HCT116 (cell line): ENCODE results near the gene FAM227B.

ENCODE experiments used
- EZH2 ChIP-seq: fragments of 200-600 bp; sonication (generic); IDR thresholded peaks from 2 replicates; pipeline ENCODE4 v1.6.1; 2017; ENCODE audit warnings: antibody characterized with exemption, mixed run types
- EZH2phosphoT487 ChIP-seq: fragments of 200-600 bp; IDR thresholded peaks from 2 replicates; pipeline ENCODE4 v1.6.1; 2018; ENCODE audit warnings: antibody characterized with exemption, borderline replicate concordance
- POLR2A ChIP-seq: IDR thresholded peaks from 2 replicates; pipeline ENCODE4 v1.7.0; 2011; ENCODE audit warnings: borderline replicate concordance; ENCODE audit not compliant: insufficient read depth, insufficient read length; ENCODE audit errors: extremely low read depth
- POLR2AphosphoS5 ChIP-seq: IDR thresholded peaks from 2 replicates; pipeline ENCODE4 v1.6.1; 2011; ENCODE audit warnings: mild to moderate bottlenecking, low read depth, low read length, moderate library complexity
- RAD21 ChIP-seq: IDR thresholded peaks from 2 replicates; pipeline ENCODE4 v1.6.1; 2012; ENCODE audit warnings: low read depth, mild to moderate bottlenecking
- SIN3A ChIP-seq: IDR thresholded peaks from 2 replicates; pipeline ENCODE4 v1.6.1; 2012; ENCODE audit warnings: low read depth
- SP1 ChIP-seq: IDR thresholded peaks from 2 replicates; pipeline ENCODE4 v1.6.1; 2012; ENCODE audit warnings: low read depth
- TCF7L2 ChIP-seq: IDR thresholded peaks from 2 replicates; pipeline ENCODE4 v1.7.0; 2011; ENCODE audit warnings: borderline replicate concordance, inconsistent platforms; ENCODE audit not compliant: insufficient read depth, insufficient read length; ENCODE audit errors: extremely low read depth
- YY1 ChIP-seq: IDR thresholded peaks from 2 replicates; pipeline ENCODE4 v1.6.1; 2011; ENCODE audit warnings: low read length, low read depth, moderate library complexity, mild to moderate bottlenecking; ENCODE audit not compliant: insufficient replicate concordance; ENCODE audit errors: extremely low read depth
- ZNF274 ChIP-seq: fragments of 200-500 bp; sonication (Bioruptor generic); IDR thresholded peaks from 2 replicates; pipeline ENCODE4 v1.6.1; 2014; ENCODE audit warnings: mild to moderate bottlenecking, low read depth, low read length, inconsistent platforms
- TF ChIP-seq, protein P1 (sequence below), 3 experiments: fragments of 200-600 bp in 1 of 3; sonication (generic) in 1 of 3; IDR thresholded peaks in 2 of 3; conservative IDR thresholded peaks in 1 of 3; 2 replicates each; pipeline ENCODE4 v1.5.1; 2012 to 2017; ENCODE audit warnings: low read depth in 2 of 3, low read length in 2 of 3, antibody characterized with exemption in 1 of 3, borderline replicate concordance in 1 of 3, control low read depth in 1 of 3, mild to moderate bottlenecking in 1 of 3, mixed read lengths in 1 of 3, mixed run types in 1 of 3, moderate library complexity in 1 of 3; ENCODE audit not compliant: insufficient read depth in 1 of 3
- TF ChIP-seq, protein P2 (sequence below): IDR thresholded peaks from 2 replicates; pipeline ENCODE4 v1.6.1; 2012; ENCODE audit warnings: low read depth

DNA sequence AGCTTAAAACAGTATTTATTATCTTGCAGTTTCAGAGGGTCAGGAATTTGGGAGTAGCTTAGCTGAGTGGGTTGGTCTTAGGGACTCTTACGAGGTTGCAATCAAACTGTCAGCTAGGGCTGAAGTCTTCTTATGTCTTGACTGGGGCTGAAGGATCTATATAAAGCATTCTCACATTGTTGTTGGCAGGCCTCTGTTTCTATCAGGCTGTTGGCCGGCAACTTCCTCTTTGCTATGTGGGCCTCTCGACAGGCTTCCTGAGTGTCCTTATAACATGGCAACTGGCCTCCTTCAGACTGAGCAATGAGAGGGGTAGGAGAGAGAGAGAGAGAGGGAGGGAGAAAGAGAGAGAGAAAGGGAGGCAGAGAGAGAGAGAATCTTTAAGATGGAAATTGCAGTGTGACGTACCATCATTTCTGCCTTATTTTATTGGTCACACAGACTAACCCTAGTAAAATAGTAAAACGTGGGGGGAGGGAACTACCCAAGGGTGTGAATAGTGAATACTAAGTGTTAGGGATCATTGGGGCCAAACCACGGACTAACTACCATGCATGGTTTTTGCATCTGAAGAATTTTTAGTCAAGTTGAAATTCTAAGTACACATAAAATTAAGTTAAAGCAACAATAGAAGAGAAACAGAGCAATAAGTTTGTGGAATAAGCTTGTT is 181.5 kb downstream of the FAM227B start:
- TF ChIP-seq, protein P1, sequence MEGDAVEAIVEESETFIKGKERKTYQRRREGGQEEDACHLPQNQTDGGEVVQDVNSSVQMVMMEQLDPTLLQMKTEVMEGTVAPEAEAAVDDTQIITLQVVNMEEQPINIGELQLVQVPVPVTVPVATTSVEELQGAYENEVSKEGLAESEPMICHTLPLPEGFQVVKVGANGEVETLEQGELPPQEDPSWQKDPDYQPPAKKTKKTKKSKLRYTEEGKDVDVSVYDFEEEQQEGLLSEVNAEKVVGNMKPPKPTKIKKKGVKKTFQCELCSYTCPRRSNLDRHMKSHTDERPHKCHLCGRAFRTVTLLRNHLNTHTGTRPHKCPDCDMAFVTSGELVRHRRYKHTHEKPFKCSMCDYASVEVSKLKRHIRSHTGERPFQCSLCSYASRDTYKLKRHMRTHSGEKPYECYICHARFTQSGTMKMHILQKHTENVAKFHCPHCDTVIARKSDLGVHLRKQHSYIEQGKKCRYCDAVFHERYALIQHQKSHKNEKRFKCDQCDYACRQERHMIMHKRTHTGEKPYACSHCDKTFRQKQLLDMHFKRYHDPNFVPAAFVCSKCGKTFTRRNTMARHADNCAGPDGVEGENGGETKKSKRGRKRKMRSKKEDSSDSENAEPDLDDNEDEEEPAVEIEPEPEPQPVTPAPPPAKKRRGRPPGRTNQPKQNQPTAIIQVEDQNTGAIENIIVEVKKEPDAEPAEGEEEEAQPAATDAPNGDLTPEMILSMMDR (IDR thresholded peaks at IDR 0.05 in 2 of 3, conservative IDR thresholded peaks at IDR 0.05 in 1 of 3; ENCODE audit: borderline replicate concordance in 1 of 3, insufficient read depth in 1 of 3, low read depth in 2 of 3, low read length in 2 of 3) = no peak
- TF ChIP-seq YY1 = no peak
- TF ChIP-seq ZNF274 = no peak
- no peak for TF ChIP-seq POLR2A
- TF ChIP-seq EZH2 = no peak
- TF ChIP-seq SIN3A = no peak
- TF ChIP-seq EZH2phosphoT487 = no peak
- no peak for TF ChIP-seq RAD21
- no peak for TF ChIP-seq TCF7L2
- TF ChIP-seq, protein P2, sequence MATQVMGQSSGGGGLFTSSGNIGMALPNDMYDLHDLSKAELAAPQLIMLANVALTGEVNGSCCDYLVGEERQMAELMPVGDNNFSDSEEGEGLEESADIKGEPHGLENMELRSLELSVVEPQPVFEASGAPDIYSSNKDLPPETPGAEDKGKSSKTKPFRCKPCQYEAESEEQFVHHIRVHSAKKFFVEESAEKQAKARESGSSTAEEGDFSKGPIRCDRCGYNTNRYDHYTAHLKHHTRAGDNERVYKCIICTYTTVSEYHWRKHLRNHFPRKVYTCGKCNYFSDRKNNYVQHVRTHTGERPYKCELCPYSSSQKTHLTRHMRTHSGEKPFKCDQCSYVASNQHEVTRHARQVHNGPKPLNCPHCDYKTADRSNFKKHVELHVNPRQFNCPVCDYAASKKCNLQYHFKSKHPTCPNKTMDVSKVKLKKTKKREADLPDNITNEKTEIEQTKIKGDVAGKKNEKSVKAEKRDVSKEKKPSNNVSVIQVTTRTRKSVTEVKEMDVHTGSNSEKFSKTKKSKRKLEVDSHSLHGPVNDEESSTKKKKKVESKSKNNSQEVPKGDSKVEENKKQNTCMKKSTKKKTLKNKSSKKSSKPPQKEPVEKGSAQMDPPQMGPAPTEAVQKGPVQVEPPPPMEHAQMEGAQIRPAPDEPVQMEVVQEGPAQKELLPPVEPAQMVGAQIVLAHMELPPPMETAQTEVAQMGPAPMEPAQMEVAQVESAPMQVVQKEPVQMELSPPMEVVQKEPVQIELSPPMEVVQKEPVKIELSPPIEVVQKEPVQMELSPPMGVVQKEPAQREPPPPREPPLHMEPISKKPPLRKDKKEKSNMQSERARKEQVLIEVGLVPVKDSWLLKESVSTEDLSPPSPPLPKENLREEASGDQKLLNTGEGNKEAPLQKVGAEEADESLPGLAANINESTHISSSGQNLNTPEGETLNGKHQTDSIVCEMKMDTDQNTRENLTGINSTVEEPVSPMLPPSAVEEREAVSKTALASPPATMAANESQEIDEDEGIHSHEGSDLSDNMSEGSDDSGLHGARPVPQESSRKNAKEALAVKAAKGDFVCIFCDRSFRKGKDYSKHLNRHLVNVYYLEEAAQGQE = no peak
- TF ChIP-seq POLR2AphosphoS5 = no peak
- no peak for TF ChIP-seq SP1
